ENCODE results near the gene ACTR5. TPM values are rescaled to one million over a fixed set of nuclear protein-coding genes. Genes with fewer than 3 reads are reported as not detected.

The ACTR5 gene
- total RNA-seq, 1 experiment from 2014 or later: 22.0 TPM

DNA sequence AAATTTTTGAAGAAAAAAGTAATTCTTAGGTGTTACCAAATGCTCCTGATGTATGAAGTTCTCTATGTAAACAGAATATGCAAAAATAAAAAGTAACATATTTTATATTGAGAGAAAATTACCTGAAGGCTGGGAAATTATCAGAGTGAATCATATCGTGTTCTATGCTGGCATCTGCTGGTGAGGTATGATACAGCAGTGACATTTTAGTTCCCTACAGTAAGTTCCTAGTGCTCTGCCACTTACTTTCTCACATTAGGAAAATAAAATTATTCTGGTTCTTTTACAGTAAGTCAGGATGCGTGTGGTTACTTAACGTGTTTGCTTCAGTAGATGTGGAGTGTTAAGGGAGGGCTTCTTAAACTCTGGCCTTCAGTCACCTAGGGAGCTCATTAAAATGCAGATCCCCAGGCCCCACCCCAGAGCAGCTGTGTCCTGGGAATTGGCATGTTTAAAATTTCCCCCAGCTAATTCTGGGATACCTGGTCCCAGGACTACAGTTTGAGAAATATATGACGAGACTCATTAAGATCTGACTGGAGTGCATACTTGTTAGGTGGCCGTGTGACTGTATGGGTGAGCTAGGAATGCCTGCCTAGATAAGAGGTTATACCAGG, 3.2 kb downstream of the ACTR5 start:
- Histone ChIP-seq H4K20me1 (ENCODE audit: insufficient read depth) (no peaks in the 10 kb centered on the region), H3K4me1 (ENCODE audit: control insufficient read depth in 1 of 2, insufficient read depth in 2 of 2, low read length in 2 of 2) (peaks cover 8 to 19% of the 10 kb centered on the region in 2 experiments; a peak in 3 of 4 replicates), H3K79me2 (ENCODE audit: insufficient read depth, low read length) (peaks cover 58% of the 10 kb centered on the region), H3K4me3 (replicated peaks in 1 of 2; ENCODE audit: low read depth in 1 of 2, low read length in 2 of 2) (no peak overlapping the region), H3K27ac (ENCODE audit: low read depth, low read length) (no peak overlapping the region), H3K9ac (ENCODE audit: low read length) (no peak overlapping the region), H3K9me3 (ENCODE audit: control insufficient read depth in 1 of 2, insufficient read depth in 1 of 2, low read depth in 1 of 2, low read length in 2 of 2) (no peaks in the 10 kb centered on the region), H3K36me3 (ENCODE audit: control insufficient read depth in 1 of 2, insufficient read depth in 2 of 2, low read length in 2 of 2) (peaks cover 36 to 38% of the 10 kb centered on the region in 2 experiments), H3K9me2 (ENCODE audit: insufficient read depth) (no peaks in the 10 kb centered on the region), H3K4me2 (ENCODE audit: low read length) (no peak overlapping the region), H2AFZ (ENCODE audit: low read depth, low read length, poor library complexity, severe bottlenecking) (no peak overlapping the region), H3K27me3 (ENCODE audit: insufficient read depth, low read length) (no peaks in the 10 kb centered on the region)
- CTCF ChIA-PET: interaction anchor here (1.0 to 2.0 kb wide), 5 partner anchors 21 to 118 kb away, joined by 3 to 7 read pairs (median 4); no protein-coding TSS in a partner anchor
- intact Hi-C loops (cut with micrococcal nuclease): loop anchor here (1.0 kb wide), 1 partner anchor 105 kb away; no protein-coding TSS in a partner anchor
- POLR2A ChIA-PET: no interaction called here
- ATAC-seq (no peak), DNase-seq (ENCODE audit: low read depth, low spot score) (peak; percentile 27)
- RAD21 ChIA-PET (ENCODE audit: low non-redundant PET in 1 of 2, low total read pairs in 2 of 2, uncharacterized antibody in 2 of 2, unreplicated experiment in 2 of 2): interaction anchor here in 1 of 2 experiments (0.5 kb wide), 1 partner anchor 362 kb away, joined by 3 read pairs; no protein-coding TSS in a partner anchor
- no TSS peak for BruUV-seq (replicated peaks)
- TF ChIP-seq, protein P1, sequence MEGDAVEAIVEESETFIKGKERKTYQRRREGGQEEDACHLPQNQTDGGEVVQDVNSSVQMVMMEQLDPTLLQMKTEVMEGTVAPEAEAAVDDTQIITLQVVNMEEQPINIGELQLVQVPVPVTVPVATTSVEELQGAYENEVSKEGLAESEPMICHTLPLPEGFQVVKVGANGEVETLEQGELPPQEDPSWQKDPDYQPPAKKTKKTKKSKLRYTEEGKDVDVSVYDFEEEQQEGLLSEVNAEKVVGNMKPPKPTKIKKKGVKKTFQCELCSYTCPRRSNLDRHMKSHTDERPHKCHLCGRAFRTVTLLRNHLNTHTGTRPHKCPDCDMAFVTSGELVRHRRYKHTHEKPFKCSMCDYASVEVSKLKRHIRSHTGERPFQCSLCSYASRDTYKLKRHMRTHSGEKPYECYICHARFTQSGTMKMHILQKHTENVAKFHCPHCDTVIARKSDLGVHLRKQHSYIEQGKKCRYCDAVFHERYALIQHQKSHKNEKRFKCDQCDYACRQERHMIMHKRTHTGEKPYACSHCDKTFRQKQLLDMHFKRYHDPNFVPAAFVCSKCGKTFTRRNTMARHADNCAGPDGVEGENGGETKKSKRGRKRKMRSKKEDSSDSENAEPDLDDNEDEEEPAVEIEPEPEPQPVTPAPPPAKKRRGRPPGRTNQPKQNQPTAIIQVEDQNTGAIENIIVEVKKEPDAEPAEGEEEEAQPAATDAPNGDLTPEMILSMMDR (IDR thresholded peaks at IDR 0.05 in 2 of 3, conservative IDR thresholded peaks at IDR 0.05 in 1 of 3; ENCODE audit: borderline replicate concordance in 1 of 3, insufficient read depth in 1 of 3, low read depth in 2 of 3, low read length in 2 of 3): peak; percentile 69 to 72 (median 70)
- TF ChIP-seq ELF1 (IDR thresholded peaks at IDR 0.05; ENCODE audit: borderline replicate concordance, low read depth): no peak
- TF ChIP-seq JUND (IDR thresholded peaks at IDR 0.05): no peak
- TF ChIP-seq RAD21 (IDR thresholded peaks at IDR 0.05; ENCODE audit: low read depth): peak; percentile 75
- no peak for TF ChIP-seq SIN3A (IDR thresholded peaks at IDR 0.05; ENCODE audit: low read depth)
- no peak for TF ChIP-seq POLR2A (IDR thresholded peaks at IDR 0.05; ENCODE audit: borderline replicate concordance, extremely low read depth, insufficient read depth, insufficient read length)

DNA sequence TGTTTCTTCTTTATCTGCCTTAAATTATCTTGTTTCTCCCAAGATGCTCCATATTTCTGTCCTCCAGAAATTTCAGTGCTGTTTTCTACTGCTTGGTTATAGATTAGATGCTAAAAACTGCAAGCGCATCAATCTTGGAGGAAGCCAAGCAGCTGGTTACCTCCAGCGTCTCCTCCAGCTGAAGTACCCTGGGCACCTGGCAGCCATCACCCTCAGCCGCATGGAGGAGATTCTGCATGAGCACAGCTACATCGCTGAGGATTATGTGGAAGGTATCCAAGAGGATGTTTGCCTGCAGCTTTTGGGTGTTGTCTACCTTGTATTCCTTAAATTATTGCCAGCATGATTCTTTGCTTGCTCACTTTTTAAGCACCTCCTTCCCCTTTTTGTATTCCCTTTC, 3.8 kb downstream of the ACTR5 start:
- H4K20me1 ChIP-seq (ENCODE audit: insufficient read depth): no peaks in the 10 kb centered on the region
- no peak overlapping the region for H3K27ac ChIP-seq (ENCODE audit: low read depth, low read length)
- H3K4me2 ChIP-seq (ENCODE audit: low read length): no peak overlapping the region
- no peaks in the 10 kb centered on the region for H3K27me3 ChIP-seq (ENCODE audit: insufficient read depth, low read length)
- H2AFZ ChIP-seq (ENCODE audit: low read depth, low read length, poor library complexity, severe bottlenecking): no peak overlapping the region
- intact Hi-C loops (cut with micrococcal nuclease): no loop called here
- no peak overlapping the region for H3K4me3 ChIP-seq (replicated peaks in 1 of 2; ENCODE audit: low read depth in 1 of 2, low read length in 2 of 2)
- DNase-seq (ENCODE audit: low read depth, low spot score) (no peak), ATAC-seq (no peak)
- H3K4me1 ChIP-seq (ENCODE audit: control insufficient read depth in 1 of 2, insufficient read depth in 2 of 2, low read length in 2 of 2): peaks cover 8 to 19% of the 10 kb centered on the region in 2 experiments; a peak in 3 of 4 replicates
- BruUV-seq (replicated peaks): no TSS peak
- no peaks in the 10 kb centered on the region for H3K9me2 ChIP-seq (ENCODE audit: insufficient read depth)
- CTCF ChIA-PET: interaction anchor here (0.7 to 2.0 kb wide), 6 partner anchors 21 to 119 kb away, joined by 3 to 7 read pairs (median 4); no protein-coding TSS in a partner anchor
- peaks cover 39 to 42% of the 10 kb centered on the region in 2 experiments for H3K36me3 ChIP-seq (ENCODE audit: control insufficient read depth in 1 of 2, insufficient read depth in 2 of 2, low read length in 2 of 2)
- RAD21 ChIA-PET (ENCODE audit: low non-redundant PET in 1 of 2, low total read pairs in 2 of 2, uncharacterized antibody in 2 of 2, unreplicated experiment in 2 of 2): interaction anchor here in 1 of 2 experiments (0.5 kb wide), 1 partner anchor 363 kb away, joined by 3 read pairs; no protein-coding TSS in a partner anchor
- TF ChIP-seq SIN3A (IDR thresholded peaks at IDR 0.05; ENCODE audit: low read depth) (no peak), EZH2 (IDR thresholded peaks at IDR 0.05) (no peak), YY1 (IDR thresholded peaks at IDR 0.05; ENCODE audit: extremely low read depth, insufficient replicate concordance, low read depth, low read length) (no peak), ELF1 (IDR thresholded peaks at IDR 0.05; ENCODE audit: borderline replicate concordance, low read depth) (no peak), EZH2phosphoT487 (IDR thresholded peaks at IDR 0.05; ENCODE audit: borderline replicate concordance) (no peak)
- TF ChIP-seq, protein P2, sequence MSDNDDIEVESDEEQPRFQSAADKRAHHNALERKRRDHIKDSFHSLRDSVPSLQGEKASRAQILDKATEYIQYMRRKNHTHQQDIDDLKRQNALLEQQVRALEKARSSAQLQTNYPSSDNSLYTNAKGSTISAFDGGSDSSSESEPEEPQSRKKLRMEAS (IDR thresholded peaks at IDR 0.05): no peak
- no peak overlapping the region for H3K9ac ChIP-seq (ENCODE audit: low read length)
- POLR2A ChIA-PET: no interaction called here
- no peaks in the 10 kb centered on the region for H3K9me3 ChIP-seq (ENCODE audit: control insufficient read depth in 1 of 2, insufficient read depth in 1 of 2, low read depth in 1 of 2, low read length in 2 of 2)
- H3K79me2 ChIP-seq (ENCODE audit: insufficient read depth, low read length): peaks cover 58% of the 10 kb centered on the region

Measured in HCT116 (cell line).